Neural crest cell (in vitro differentiated cells): ENCODE data around the gene GPR78. TPM values are rescaled to one million over a fixed set of nuclear protein-coding genes. Genes with fewer than 3 reads are reported as not detected.

ENCODE experiments used
- DNase-seq: peaks from one replicate; pipeline ENCODE4 v3.0.0; 2021; ENCODE audit warnings: low read depth, mixed read lengths, low spot score
- H3K27ac Mint-ChIP-seq: one replicate; pipeline ENCODE4 v1.8.0; 2021; ENCODE audit warnings: mild to moderate bottlenecking, mixed read lengths; ENCODE audit not compliant: unreplicated experiment
- H3K27me3 Mint-ChIP-seq: 2 replicates; pipeline ENCODE4 v1.8.0; 2021; ENCODE audit warnings: low read depth, mild to moderate bottlenecking, mixed read lengths
- H3K36me3 Mint-ChIP-seq: 2 replicates; pipeline ENCODE4 v1.8.0; 2021; ENCODE audit warnings: low read depth, mild to moderate bottlenecking, mixed read lengths
- H3K4me1 Mint-ChIP-seq: 2 replicates; pipeline ENCODE4 v1.8.0; 2021; ENCODE audit warnings: mixed read lengths
- H3K4me3 Mint-ChIP-seq: one replicate; pipeline ENCODE4 v1.8.0; 2021; ENCODE audit warnings: mild to moderate bottlenecking, mixed read lengths
- H3K9me3 Mint-ChIP-seq: 2 replicates; pipeline ENCODE4 v1.8.0; 2021; ENCODE audit warnings: mixed read lengths
- CTCF ChIP-seq: fragments of 200-600 bp; sonication (generic); conservative IDR thresholded peaks from 2 replicates; pipeline ENCODE4 v1.5.0; 2021; ENCODE audit warnings: antibody characterized with exemption, mild to moderate bottlenecking
- total RNA-seq: library from RNA; stranded (reverse); gene quantifications from 2 replicates; pipeline ENCODE4 v1.2.1, GENCODE V29; 2021

Gene GPR78
- total RNA-seq, 1 donor from 2014 or later: not detected

GRCh38 chr4:8547108-8547911 is 32.9 kb upstream of the GPR78 start:
- Mint-ChIP-seq H3K27ac (no peak overlapping the region), H3K9me3 (no peaks in the 10 kb centered on the region), H3K27me3 (peaks cover 19% of the 10 kb centered on the region), H3K36me3 (no peaks in the 10 kb centered on the region), H3K4me1 (no peaks in the 10 kb centered on the region), H3K4me3 (no peak overlapping the region)
- no peak for DNase-seq
- TF ChIP-seq CTCF: peak; percentile 52

- no peak overlapping the region for H3K4me3 Mint-ChIP-seq
- no peak overlapping the region for H3K27ac Mint-ChIP-seq
Observed at GRCh38 chr4:8547912-8548730, 32.1 kb upstream of the GPR78 start.

DNA sequence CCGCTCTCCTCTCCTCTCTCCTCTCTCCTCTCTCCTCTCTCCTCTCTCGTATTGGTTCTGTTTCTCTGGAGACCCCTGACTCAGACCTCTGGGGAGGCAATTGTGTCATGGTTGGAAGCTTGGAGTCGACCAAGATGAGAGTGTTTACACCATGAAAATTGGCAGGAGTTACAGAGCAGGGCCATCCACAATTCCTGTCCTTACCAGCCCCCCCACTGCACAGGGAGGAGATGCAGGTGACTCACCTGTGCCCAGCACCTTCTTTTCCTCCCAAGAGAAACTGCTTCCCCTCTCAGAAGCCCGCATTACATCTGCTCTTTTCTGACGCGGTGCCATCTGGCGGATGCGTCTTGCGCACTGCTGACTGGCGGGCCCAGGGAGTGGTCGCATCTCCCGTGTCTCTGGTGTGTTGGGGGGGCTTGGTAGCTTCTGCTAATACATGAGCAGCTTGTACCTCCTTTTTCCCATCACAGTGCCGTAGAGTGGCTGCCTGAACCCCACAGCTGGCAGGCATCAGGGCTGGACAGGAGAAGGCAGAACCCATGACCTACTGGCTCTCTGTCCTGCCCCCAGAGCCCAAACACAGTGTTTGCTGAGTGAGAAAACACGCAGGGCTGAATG is 31.4 kb upstream of the GPR78 start:
- no peak for TF ChIP-seq CTCF
- Mint-ChIP-seq H3K27me3 (peaks cover 19% of the 10 kb centered on the region), H3K27ac (no peak overlapping the region), H3K9me3 (no peaks in the 10 kb centered on the region), H3K4me3 (no peak overlapping the region), H3K4me1 (no peaks in the 10 kb centered on the region), H3K36me3 (no peaks in the 10 kb centered on the region)
- no peak for DNase-seq

More at GRCh38 chr4:8547912-8548730, 32.1 kb upstream of the GPR78 start:
- Mint-ChIP-seq H3K4me1 (no peaks in the 10 kb centered on the region), H3K9me3 (no peaks in the 10 kb centered on the region), H3K36me3 (no peaks in the 10 kb centered on the region), H3K27me3 (peaks cover 19% of the 10 kb centered on the region)
- no peak for TF ChIP-seq CTCF
- DNase-seq: no peak

DNA sequence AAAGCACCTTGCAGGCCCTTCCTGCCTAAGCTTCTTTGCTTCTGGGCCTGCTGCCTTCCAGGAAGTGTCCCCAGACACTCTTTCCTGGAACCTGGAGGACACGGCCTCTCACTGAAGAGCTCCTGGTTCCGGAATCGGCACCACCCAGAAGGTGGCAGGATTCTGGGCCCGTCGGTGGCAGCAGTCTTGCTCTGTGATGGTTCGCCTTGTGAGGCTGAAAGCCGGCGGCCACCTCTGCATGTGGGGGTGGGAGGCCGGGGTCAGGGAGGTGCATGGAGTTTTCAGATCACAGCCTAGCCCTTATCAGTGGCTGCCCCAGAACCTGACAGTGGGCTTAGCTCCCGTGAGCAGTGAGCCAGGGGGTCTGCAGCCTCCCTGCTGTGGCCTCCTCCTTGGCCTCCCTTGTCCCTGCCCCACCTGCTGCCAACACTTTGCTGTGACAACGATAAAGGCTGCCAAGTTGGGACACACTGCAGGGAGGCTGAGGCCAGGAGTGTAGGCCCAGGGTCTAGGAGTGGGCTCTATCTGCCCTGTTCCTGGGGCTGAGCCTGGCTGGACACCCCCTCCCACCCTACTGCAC is 30.8 kb upstream of the GPR78 start:
- Mint-ChIP-seq H3K4me1 (no peaks in the 10 kb centered on the region), H3K27ac (no peak overlapping the region), H3K36me3 (no peaks in the 10 kb centered on the region), H3K9me3 (no peaks in the 10 kb centered on the region), H3K4me3 (no peak overlapping the region), H3K27me3 (peaks cover 19% of the 10 kb centered on the region)
- no peak for DNase-seq
- no peak for TF ChIP-seq CTCF

DNA sequence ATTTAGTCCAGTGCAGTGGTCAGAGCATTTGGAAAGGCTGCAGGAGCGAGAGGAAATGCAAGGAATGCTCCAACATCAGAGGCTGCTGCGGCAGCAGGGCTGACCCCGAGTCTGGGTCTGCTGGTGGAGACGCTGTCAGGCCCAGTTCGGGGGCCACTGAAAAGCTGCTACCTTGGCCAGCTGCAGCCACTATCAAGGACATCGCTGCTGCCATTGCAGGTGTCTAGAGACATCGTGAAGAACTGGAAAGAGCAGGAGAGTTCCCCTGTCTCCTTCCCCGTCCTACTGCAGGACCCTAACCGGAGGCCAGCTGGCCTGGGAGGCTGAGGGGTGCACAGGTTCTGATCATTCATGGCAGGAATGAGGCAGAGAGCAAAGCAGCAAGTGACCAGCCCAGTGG is 29.5 kb upstream of the GPR78 start:
- Mint-ChIP-seq H3K27ac (no peak overlapping the region), H3K4me3 (no peak overlapping the region), H3K4me1 (no peaks in the 10 kb centered on the region), H3K27me3 (peaks cover 19% of the 10 kb centered on the region), H3K9me3 (no peaks in the 10 kb centered on the region), H3K36me3 (no peaks in the 10 kb centered on the region)
- no peak for DNase-seq
- TF ChIP-seq CTCF: no peak
